GM21526 (cell line): ENCODE measurements around the gene STK4.

ENCODE experiments used
- ATAC-seq: cut with Tn5 transposase; IDR thresholded peaks from one replicate; pipeline ENCODE4 v1.9.1; 2021; ENCODE audit warnings: moderate library complexity; ENCODE audit not compliant: unreplicated experiment, low FRiP score

STK4 gene

DNA sequence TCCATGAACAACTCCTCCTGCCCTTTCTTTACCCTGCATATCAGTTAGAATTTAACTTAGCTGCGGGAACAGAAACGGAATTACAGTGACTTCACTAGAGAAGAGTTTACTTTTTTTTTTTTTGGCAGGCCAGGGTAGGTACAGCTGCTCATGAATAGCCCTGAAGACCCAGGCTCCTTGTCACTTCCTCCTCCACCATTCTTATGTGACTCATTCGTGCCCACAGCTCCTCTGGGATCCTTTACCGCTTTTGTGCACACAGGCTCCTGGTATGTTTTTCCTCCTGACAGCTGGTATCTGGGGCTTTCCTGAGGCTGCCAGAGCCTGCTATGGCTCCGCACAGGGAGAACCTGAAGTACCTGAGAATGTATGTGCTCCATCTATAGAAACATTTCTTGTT lies 138.5 kb downstream of the STK4 start:
- ATAC-seq = no peak

DNA sequence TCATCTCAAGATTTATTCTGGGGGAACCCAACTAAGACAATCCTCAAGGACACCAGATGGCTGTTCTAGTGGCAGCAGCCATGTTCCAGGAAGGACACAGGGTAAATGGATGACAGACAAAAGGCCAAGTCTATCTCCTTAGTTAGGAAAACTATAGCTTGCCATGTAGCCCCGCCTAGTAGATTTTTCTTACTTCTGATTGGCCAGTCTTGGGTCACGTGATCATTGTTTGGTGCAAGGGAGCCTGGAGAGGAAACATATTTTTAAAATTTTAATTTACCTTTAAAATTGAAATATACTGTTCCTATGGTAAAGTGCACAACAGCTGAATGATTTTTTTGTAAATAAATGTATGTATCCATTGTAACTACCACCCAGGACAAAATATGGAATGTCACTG lies 139.0 kb downstream of the STK4 start:
- no peak for ATAC-seq

DNA sequence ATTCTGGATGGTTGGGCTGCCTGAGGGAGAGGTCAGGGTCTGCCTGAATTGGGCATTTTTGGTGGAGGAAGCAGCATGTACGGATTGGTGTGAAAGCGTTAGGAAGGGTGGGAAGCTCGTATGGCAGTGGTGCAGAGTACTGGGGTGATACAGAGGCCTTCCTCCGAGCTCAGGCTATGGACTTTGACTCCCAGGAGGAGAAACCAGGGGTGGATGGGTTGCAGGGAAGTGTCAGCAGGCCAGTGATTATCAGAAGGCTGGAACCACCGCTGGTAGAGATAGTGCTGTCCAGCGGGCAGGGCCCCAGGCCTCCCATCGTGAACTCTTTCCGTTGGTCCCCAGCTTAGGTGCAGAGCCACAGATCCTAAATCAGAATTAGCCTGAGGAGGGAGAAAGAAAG lies 143.3 kb downstream of the STK4 start:
- ATAC-seq = no peak

DNA sequence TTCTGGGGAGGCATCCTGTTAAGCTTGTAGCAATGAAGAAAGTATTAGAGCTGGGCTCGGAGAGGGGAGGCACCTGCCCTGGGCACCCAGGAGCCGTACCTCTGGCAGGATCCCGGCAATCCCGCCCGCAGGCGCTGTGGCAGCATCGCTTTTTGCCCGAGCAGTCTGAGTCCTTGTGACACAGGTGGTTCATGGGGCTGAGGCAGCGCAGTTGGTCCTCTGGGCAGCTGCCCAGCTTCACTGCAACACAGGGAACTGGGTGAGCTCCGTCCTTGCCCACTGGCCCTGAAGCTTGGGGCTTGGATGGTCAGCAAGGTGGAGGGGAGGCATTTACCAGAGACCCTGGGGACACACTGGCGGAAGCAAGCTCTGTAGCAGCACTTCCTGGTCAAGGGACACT lies 144.0 kb downstream of the STK4 start:
- no peak for ATAC-seq

DNA sequence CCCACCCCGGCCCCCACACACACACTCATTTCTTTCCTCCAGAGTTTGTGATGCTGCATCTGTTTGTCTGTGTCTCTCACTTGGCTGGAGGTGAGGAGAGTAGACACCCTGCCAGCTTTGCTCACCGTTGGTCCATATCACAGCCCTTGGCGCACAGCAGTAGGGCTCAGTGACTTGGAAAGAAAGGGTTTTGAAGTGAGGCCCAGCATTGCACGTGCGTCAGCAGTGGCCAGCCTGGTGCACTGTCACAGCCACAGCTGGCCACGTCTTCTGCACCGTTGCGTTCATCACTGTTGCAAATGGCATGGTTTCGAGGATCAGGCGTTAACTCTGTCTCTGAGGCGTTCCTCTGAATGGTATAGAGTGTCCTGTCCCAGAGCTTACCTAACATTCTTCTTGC lies 145.0 kb downstream of the STK4 start:
- ATAC-seq = no peak

DNA sequence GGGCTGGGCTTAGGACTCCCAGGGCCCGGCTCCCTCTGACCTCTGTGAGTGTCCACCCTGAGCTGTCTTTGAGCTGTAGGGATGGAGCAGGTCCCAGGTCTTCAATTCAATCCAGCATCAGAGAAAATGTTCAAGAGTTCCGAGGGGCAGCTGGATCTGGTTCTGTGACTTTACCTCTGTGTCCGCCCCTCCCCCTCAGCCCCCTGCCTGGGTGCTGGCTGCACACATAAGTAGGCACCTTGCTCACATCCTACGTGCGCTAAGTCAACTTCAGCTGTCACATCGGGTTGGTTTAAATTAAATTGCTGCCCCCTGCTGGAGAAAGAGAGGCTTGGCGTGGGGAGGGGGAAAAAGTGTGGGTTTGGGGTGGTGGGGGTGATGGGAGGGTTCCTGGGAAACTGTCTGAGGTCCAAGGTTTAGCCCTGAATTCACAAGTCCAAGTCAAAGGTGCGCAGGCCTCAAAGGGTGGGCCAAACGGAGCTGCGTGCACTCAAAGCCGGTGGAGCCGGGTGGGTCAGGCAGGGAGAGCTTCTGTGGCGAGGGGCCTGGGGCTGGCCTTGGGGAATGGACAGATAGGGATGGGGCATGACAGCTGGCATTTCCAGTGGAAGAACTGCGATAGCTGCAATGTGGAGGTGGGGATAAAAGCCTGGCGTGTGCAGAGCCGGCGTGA lies 145.6 kb downstream of the STK4 start:
- ATAC-seq = no peak

DNA sequence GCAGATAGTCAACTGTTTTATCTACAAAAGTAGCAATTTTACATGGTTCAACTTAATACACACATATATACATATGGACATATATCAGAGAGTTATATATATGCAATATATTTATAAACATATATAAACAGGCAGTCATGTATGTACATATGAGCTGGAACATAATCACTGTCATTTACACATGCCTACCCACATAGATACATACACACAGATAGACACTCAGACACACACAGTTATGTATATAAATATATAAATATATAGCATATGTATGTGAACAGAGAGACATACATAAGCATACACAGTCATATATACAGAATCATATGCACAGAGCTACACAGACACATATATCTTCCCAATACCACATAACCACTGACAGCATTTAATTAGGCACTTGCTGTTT lies 146.4 kb downstream of the STK4 start:
- ATAC-seq = no peak

DNA sequence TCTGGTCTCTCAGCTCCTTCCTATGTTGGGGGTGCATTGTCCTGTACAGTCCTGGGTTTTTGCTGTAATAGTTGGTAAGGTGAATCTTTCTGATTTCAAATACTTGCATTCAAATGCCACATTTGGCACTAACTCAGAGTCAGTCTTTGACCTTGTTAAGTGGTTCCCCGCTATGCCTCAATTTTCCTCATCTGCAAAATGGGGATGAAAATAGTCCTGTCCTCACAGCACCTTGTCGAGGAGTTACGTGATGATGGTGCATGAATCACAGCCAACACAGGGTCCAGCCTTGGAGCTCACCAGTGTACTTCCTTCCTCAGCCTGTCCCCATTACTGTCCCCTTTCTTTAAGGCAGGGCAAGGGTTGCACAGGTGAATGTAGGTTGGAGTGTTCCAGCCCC lies 147.6 kb downstream of the STK4 start:
- ATAC-seq = no peak

DNA sequence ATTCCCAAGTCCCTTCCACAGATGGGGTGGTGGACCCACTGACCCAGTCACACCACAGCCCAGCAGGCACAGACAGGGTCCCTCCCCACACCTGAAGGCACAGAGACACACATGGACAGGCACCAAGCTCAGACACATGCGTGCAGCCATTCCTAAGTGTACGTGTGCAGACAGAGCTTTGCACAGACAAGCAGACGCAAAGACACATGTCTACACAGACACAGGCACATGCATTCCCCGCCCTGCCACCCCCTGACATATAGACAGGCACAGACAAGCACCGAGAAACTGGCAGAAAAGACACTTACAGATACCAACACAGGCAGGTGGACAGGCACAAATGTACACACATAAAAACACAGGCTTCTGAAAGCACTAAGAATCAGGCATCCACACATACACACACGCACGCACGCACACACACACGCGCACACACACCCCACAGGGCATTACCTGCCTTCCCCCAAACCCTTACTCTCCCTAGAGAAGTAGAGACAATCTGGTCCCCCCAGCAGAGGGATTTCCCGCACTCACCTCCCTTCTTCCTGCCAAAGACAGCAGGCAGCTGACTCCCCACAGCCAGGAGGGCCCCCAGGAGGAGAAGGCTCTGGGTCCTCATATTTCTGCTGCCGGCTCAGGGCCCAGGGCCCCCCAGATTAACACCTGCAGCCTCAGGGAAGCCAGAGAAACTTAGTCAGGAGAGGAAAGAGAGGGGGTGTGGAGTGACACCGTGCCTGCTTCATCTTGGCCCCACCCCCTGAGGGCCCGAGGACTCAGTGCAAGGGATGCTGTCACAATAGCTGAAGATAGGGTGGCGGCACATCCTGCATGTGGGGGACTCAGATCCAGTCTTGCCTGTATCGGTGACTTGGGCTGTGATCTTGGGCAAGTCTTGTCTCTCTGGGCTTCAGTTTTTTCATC lies 148.4 kb downstream of the STK4 start, which contains the start of gene WFDC5:
TSS of gene WFDC5 (minus strand) at position 710 of the 921 bp plus-strand sequence. CDS start at position 619, 91 bp downstream.
- no peak for ATAC-seq

DNA sequence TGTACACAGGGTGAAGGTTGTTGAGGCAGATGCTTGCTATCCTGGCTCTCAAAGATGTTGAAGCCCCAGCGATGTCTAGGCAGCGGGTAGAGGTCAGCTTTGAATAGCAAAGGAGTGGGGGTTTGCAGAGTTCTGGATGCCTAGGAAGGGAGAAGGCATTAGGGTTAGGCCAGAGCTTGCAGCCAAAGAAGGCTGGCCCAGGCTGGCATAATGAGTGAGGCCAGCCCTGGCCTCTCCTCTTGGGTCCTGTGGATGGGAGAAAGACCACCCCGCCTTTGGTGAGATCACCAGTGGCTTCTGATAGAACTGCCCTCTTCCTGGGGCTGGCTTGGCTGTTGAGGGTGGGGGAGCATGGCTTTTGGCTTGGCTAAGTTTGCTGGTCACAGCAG lies 149.1 kb downstream of the STK4 start:
- no peak for ATAC-seq

DNA sequence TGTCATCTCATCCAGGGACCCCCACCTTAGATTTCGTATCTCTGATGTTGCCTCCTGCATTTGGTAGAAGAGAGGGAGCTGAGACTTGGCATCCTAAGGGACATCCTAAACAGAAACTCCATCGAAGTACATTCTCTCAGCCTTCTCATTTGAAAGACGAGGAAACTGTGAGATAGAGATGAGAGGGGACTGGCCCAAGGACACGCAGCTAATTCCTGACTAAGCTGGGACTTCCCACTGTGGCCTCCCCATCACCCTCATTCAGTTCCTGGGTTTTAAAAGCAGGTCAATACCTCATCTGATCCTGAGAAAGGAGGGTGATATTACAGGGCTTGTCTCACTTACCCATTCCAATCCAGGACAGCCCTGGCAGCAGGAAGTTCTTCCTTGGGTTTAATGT lies 149.5 kb downstream of the STK4 start:
- ATAC-seq = no peak

DNA sequence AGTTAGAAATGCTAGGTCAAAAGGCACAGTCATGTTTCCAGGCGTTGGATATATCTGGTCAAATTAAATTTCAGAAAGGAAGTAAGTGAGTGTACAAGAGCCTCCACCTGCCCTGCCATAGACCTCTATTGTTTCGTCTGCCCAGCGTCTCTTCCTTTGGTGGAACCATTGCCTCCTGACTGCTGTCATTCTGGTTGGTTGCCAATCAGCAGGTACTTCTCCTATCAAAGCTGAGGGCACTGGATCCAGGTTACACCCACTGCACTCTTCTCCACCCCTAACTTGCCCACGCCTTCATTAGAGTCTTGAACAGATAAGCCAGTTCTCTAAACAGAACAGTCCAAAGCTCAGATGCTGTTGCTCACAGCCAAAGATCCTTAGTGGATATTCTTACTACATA lies 151.3 kb downstream of the STK4 start:
- ATAC-seq = no peak

DNA sequence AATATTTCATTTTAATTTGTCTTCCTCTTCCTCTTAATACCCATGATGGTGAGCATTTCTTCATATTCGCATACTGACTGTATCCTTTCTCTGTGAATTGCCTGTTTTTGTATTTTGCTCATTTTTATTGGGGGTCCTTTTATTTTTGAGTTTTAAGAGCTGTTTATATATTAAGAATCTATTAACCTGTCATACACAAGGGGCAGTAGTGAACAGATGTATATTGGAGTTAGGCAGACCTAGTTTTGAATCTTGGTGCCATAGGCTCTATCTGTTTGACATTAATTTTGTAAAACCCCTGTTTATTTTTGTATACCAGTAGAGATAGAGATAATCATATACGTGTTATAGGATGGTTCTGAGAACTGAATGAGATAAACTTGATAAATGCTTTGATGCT lies 151.7 kb downstream of the STK4 start:
- no peak for ATAC-seq

DNA sequence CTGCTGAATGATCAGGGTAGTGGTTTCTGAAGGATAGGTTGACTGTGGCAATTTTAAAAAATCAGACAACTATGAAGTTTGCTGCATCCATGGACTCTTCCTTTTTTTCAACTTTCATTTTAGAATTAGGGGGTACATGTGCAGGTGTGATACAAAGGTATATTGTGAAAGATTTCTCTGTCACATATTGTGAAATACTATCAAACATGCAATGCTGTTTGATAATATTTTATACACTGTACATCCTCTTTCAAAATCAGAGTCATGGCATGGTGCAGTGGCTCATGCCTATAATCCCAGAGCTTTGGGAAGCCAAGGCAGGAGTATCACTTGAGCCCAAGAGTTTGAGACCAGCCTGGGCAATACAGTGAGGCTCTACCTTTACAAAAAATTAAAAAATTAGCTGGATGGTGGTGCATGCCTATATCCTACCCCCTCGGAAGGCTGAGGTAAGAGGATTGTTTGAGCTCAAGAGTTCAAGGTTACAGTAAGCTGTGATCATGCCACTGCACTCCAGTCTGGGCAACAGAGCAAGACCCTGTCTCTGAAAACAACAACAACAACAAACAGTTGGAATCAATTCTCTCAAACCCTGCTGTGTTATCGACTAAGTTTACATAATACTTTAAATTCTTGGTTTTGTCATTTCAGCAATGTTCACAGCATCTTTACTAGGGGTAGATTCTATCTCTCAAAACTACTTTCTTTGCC lies 153.4 kb downstream of the STK4 start:
- no peak for ATAC-seq

DNA sequence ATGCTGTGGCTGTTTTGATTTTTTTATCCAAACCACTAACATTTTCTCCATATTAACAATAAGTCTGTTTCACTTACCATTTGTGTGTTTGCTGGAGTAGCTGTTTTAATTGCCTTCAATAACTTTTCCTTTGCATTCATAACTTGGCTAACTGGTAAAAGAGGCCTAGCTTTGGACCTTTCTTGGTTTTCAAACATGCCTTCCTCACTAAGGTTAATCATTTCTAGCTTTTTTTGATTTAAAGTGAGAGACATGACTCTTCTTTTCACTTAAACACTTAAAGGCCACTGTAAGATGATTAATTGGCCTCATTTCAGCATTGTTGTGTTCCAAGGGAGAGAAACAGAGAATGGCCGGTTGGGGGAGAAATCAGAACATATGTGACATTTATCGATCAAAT lies 155.1 kb downstream of the STK4 start:
- no peak for ATAC-seq

DNA sequence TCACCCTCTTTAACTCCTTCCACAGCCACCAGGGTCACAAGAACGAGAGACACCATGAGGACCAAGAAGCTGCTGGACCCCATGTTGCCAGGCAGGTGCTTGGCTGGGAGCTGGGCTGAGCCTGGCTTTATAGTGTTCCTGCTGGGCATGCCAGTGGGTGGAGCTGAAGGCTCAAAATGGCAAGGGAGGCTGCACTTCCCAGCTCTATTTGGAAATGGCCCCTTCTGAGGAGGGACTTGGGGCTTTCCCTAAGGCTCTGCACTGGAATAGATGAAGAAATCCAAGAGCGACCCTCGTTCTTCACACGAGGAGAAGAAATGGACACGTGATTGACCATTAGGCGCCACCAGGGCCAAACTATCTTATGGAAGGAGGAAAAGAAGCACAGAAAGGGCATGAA lies 158.1 kb downstream of the STK4 start, which contains the start of gene WFDC12:
TSS of gene WFDC12 (minus strand) at position 101 of the 400 bp plus-strand sequence. CDS start at position 83, 18 bp downstream.
- no peak for ATAC-seq

DNA sequence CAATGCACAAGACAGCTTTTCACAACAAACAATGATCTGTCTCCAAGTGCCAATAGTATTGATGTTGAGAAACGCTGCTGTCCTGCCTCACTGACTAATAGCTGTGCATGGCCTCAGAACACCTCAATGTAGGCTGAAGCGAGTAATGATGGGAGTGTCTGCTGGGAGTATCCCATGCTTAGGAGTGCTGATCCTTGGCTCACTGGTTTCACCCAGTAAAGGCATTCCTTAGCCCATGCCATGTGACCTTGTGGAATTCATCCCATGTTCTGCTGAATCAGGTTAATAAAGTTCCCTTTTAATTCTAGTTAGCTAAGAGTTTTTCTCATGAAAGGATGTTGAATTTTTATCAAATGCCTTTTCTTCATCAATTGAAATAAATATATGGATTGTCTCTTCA lies 161.8 kb downstream of the STK4 start:
- ATAC-seq = no peak
